Fibroblast of mammary gland (primary cell): Measurements from ENCODE around the gene RBM6.

Experiments
- DNase-seq: peaks from one replicate; pipeline ENCODE4 v3.0.0-alpha.2; 2010; ENCODE audit warnings: low read depth
- H3K4me3 ChIP-seq: 2 replicates; pipeline ENCODE4 v1.5.1; 2011; ENCODE audit warnings: low read depth, mild to moderate bottlenecking, low read length, moderate library complexity; ENCODE audit not compliant: control insufficient read depth
- TF ChIP-seq, protein P1 (sequence below): conservative IDR thresholded peaks from 2 replicates; pipeline ENCODE4 v1.5.1; 2011; ENCODE audit warnings: low read depth, low read length, inconsistent platforms; ENCODE audit not compliant: control insufficient read depth, insufficient read depth

The RBM6 gene

DNA sequence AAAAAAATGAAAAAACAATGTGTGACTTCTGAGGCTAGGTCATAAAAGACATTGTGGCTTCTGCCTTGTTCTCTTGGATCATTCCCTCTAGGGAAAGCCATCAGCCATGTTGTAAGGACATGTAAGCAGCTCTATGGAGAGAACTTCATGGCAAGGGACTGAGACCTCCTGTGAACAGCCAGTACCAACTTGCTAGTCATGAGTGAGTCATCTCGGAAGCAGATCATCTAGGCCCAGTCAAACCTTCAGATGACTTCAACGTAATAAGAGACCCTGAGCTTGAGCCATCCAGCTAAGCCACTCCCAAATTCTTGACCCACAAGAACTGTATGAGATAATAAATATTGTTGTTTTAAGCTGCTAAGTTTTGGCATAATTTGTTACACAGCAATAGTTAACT, 15.3 kb upstream of the RBM6 start:
- TF ChIP-seq, protein P1, sequence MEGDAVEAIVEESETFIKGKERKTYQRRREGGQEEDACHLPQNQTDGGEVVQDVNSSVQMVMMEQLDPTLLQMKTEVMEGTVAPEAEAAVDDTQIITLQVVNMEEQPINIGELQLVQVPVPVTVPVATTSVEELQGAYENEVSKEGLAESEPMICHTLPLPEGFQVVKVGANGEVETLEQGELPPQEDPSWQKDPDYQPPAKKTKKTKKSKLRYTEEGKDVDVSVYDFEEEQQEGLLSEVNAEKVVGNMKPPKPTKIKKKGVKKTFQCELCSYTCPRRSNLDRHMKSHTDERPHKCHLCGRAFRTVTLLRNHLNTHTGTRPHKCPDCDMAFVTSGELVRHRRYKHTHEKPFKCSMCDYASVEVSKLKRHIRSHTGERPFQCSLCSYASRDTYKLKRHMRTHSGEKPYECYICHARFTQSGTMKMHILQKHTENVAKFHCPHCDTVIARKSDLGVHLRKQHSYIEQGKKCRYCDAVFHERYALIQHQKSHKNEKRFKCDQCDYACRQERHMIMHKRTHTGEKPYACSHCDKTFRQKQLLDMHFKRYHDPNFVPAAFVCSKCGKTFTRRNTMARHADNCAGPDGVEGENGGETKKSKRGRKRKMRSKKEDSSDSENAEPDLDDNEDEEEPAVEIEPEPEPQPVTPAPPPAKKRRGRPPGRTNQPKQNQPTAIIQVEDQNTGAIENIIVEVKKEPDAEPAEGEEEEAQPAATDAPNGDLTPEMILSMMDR = no peak
- peak; percentile 93 for DNase-seq
- H3K4me3 ChIP-seq = no peak overlapping the region

DNA sequence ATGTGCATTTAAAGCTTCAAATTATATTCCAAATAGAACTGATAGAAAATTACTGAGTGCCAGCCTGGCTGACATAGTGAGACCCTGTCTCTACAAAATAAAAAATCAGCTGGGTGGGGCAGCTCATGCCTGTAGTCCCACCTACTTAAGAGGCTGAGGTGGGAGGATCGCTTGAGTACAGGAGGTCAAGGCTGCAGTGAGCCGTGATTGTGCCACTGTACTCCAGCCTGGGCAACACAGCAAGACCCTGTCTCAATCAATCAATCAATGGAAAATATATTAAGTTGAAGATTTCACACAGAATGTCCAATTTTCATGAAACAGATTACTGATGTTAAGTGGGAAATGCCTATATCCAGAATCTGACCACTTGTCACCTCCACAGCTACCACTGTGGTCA, 14.5 kb upstream of the RBM6 start:
- no peak overlapping the region for H3K4me3 ChIP-seq
- TF ChIP-seq, protein P1 = no peak
- no peak for DNase-seq

DNA sequence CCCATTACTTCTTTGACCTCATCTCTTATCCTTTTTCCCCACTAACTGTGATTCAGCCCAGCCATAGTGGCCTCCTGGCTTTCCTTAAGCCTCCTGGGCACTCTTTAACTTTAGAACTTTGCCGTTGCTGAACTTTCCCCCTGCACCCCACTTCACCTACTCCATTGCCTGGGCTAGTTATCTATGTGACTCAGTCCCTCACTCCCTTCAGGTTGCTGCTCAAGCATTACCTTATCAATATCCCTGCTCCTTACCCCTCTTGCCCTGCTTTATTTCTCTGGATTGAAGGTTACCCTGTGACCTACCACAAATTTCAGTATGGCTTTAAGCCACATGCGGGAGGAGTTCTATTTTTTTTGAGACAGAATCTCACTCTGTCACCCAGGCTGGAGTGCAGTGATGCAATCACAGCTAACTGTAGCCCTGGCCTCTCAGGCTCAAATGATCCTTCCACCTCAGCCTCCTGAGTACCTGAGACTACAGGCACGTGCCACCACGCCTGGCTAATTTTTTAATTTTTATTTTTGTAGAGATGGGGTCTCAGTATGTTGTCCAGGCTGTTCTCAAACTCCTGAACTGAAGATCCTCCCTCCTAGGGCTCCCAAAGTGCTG, 13.7 kb upstream of the RBM6 start:
- H3K4me3 ChIP-seq = no peak overlapping the region
- no peak for DNase-seq
- TF ChIP-seq, protein P1 = no peak

DNA sequence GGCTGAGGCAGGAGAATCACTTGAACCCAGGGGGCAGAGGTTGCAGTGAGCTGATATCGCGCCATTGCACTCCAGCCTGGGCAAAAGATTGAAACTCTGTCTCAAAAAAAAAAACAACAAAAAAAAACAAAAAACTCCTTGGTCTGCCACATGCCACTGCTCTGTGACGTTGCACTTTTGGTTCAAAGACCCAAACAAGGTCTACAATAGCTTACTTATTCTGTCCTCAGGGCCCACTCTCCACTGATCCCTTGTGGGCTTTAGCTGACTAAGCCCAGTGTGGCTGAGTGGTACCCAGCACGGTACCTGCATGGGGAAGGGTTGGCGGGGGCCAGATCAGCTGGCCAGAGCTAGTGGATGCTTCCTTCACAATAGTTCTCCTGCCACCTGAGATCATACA, 12.2 kb upstream of the RBM6 start:
- no peak overlapping the region for H3K4me3 ChIP-seq
- no peak for DNase-seq
- TF ChIP-seq, protein P1 = no peak

DNA sequence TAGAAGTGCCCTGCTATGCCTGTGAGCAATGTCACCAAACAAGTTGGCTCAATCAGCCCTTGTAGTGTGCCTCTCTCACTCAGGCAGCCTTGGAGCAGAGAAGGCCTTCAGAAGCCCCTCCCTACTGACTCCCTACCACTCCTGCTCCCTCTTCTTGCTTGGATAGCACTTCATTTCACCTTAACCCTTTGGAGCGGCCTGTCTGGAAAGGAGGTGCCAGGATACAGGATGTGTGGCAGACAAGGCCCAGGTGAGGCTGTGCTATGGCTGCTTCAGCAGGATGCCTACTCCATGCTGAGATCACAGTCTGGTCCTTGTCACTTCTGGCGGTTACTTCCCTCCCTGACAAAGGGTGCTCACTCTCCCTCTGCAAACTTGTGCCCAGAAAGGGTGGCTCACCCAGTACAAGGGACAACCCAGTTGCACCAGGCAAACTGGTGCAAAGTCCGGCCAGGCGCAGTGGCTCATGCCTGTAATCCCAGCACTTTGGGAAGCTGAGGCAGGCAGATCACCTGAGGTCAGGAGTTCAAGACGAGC, 11.4 kb upstream of the RBM6 start:
- no peak overlapping the region for H3K4me3 ChIP-seq
- DNase-seq = no peak
- TF ChIP-seq, protein P1 = no peak

DNA sequence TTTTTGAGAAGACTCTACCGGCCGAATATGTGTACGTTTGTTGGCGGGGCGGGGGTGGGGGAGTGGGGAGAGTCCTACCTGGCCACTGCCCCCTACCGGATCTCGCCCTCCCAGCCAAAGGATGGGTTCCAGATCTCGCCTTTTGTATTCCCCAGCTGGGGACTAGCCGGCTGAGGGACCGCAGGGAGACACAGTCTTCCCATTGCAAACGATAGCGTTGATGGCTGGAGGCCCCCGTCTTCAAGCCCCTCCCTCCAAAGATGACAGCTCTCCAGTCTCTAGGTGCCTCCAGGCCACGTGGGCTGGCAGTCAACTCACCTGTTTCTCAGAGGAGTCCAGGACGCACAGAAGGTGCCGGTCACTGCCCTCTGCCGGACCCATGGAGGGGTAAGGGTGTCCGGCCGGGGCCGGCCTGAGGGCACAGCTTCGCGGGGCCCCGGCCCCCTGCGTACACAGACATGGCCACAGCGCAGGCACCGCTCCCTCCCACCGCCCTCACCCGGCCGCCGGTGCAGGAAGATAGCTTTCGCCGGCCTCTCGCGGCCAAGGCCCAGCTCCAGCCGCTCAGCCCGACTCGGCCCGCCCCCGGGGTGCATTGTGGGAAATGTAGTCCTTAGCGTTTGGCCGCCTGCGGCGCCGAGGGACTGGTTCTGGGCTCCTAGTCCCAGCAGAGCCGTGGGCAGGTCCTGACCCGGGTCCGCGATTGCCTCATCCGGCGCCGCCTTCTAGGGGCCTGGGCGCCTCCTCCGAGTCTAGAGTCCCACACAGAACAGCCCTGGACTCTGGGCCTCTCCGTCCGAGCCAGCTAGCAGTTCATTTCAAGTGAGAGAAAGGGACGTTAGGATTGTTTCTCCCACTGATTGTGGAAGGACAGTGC, 10.4 kb upstream of the RBM6 start, which contains the start of gene MON1A:
MON1A (minus strand) TSS at position 521 of the 877 bp plus-strand sequence. CDS start 16,465 bp downstream, outside the sequence.
- TF ChIP-seq, protein P1 = peak; percentile 15
- peak; percentile 88 for DNase-seq
- H3K4me3 ChIP-seq = peak within 1 kb of the TSS; percentile 88
